ENCODE results near the gene ST6GALNAC3. TPM values are rescaled to one million over a fixed set of nuclear protein-coding genes. Genes with fewer than 3 reads are reported as not detected.
A peak's percentile ranks its signal among the peaks of the same experiment; 100 is the strongest.

Gene ST6GALNAC3
- total RNA-seq, 2 experiments from 2014 or later = 0.50 to 1.2 TPM

- H4K20me1 ChIP-seq (ENCODE audit: insufficient read depth, low read length) = no peaks in the 10 kb centered on the region
- H3K79me2 ChIP-seq (ENCODE audit: insufficient read depth, low read depth, low read length) = no peaks in the 10 kb centered on the region
- H3K9me2 ChIP-seq (ENCODE audit: insufficient read depth, low read length) = no peaks in the 10 kb centered on the region
- no peaks in the 10 kb centered on the region for H3K36me3 ChIP-seq (ENCODE audit: insufficient read depth, low read length)
- H3K9me3 ChIP-seq (ENCODE audit: low read length) = no peaks in the 10 kb centered on the region
- no TSS peak for BruUV-seq (replicated peaks)
- peak overlapping the region; percentile 34; the same call in 1 of the 2 replicates for H2AFZ ChIP-seq (ENCODE audit: low read length)
- CTCF ChIA-PET (ENCODE audit: unreplicated experiment) = no interaction called here
- no peak overlapping the region for H3K4me3 ChIP-seq (ENCODE audit: low read depth, low read length, poor library complexity, severe bottlenecking)
- H3K27ac ChIP-seq (ENCODE audit: low read depth, low read length, poor library complexity, severe bottlenecking) = no peak overlapping the region
- POLR2A ChIA-PET = interaction anchor here (0.8 to 1.3 kb wide), 4 partner anchors 10 to 29 kb away, joined by 3 to 5 read pairs (median 3); no protein-coding TSS in a partner anchor
- DNase-seq (ENCODE audit: low spot score) = no peak
- peaks cover 14% of the 10 kb centered on the region for H3K4me1 ChIP-seq (ENCODE audit: insufficient read depth, low read length, poor library complexity, severe bottlenecking)
- no peak for TF ChIP-seq EZH2phosphoT487 (IDR thresholded peaks at IDR 0.05; ENCODE audit: borderline replicate concordance, low read depth, low read length)
- TF ChIP-seq CTCF (conservative IDR thresholded peaks at IDR 0.05; ENCODE audit: low read length) = no peak
- intact Hi-C loops (cut with micrococcal nuclease; ENCODE audit: unreplicated experiment) = no loop called here
- H3K4me2 ChIP-seq (ENCODE audit: low read length) = no peak overlapping the region
These were observed 183.3 kb downstream of the ST6GALNAC3 start for GRCh38 chr1:76257823-76258222.

GRCh38 chr1:76259270-76259669 lies 184.7 kb downstream of the ST6GALNAC3 start:
- no peak overlapping the region for H3K4me3 ChIP-seq (ENCODE audit: low read depth, low read length, poor library complexity, severe bottlenecking)
- no peaks in the 10 kb centered on the region for H3K79me2 ChIP-seq (ENCODE audit: insufficient read depth, low read depth, low read length)
- ChIA-PET CTCF (ENCODE audit: unreplicated experiment) (no interaction called here), POLR2A (interaction anchor here (0.6 to 1.4 kb wide), 4 partner anchors 13 to 1536 kb away, joined by 3 to 4 read pairs (median 3); no protein-coding TSS in a partner anchor)
- no peak overlapping the region for H3K4me2 ChIP-seq (ENCODE audit: low read length)
- H3K9me2 ChIP-seq (ENCODE audit: insufficient read depth, low read length) = no peaks in the 10 kb centered on the region
- H3K9me3 ChIP-seq (ENCODE audit: low read length) = no peaks in the 10 kb centered on the region
- TF ChIP-seq EZH2phosphoT487 (IDR thresholded peaks at IDR 0.05; ENCODE audit: borderline replicate concordance, low read depth, low read length) (no peak), CTCF (conservative IDR thresholded peaks at IDR 0.05; ENCODE audit: low read length) (no peak)
- H2AFZ ChIP-seq (ENCODE audit: low read length) = peak overlapping the region; percentile 55
- H3K4me1 ChIP-seq (ENCODE audit: insufficient read depth, low read length, poor library complexity, severe bottlenecking) = peaks cover 14% of the 10 kb centered on the region
- H4K20me1 ChIP-seq (ENCODE audit: insufficient read depth, low read length) = no peaks in the 10 kb centered on the region
- DNase-seq (ENCODE audit: low spot score) = no peak
- H3K36me3 ChIP-seq (ENCODE audit: insufficient read depth, low read length) = no peaks in the 10 kb centered on the region
- no TSS peak for BruUV-seq (replicated peaks)
- H3K27ac ChIP-seq (ENCODE audit: low read depth, low read length, poor library complexity, severe bottlenecking) = no peak overlapping the region
- intact Hi-C loops (cut with micrococcal nuclease; ENCODE audit: unreplicated experiment) = no loop called here

- Histone ChIP-seq H3K4me1 (ENCODE audit: insufficient read depth, low read length, poor library complexity, severe bottlenecking) (peaks cover 14% of the 10 kb centered on the region), H3K9me3 (ENCODE audit: low read length) (no peaks in the 10 kb centered on the region), H4K20me1 (ENCODE audit: insufficient read depth, low read length) (no peaks in the 10 kb centered on the region), H2AFZ (ENCODE audit: low read length) (peak overlapping the region; percentile 69; the same call in 1 of the 2 replicates), H3K4me3 (ENCODE audit: low read depth, low read length, poor library complexity, severe bottlenecking) (no peak overlapping the region), H3K4me2 (ENCODE audit: low read length) (peak overlapping the region; percentile 21; the same call in 1 of the 2 replicates), H3K27ac (ENCODE audit: low read depth, low read length, poor library complexity, severe bottlenecking) (no peak overlapping the region), H3K9me2 (ENCODE audit: insufficient read depth, low read length) (no peaks in the 10 kb centered on the region), H3K79me2 (ENCODE audit: insufficient read depth, low read depth, low read length) (no peaks in the 10 kb centered on the region), H3K36me3 (ENCODE audit: insufficient read depth, low read length) (no peaks in the 10 kb centered on the region)
- CTCF ChIA-PET (ENCODE audit: unreplicated experiment) = no interaction called here
- intact Hi-C loops (cut with micrococcal nuclease; ENCODE audit: unreplicated experiment) = no loop called here
- POLR2A ChIA-PET = interaction anchor here (0.7 to 2.2 kb wide), 9 partner anchors 12 to 637 kb away, joined by 3 to 6 read pairs (median 3); no protein-coding TSS in a partner anchor
- peak; percentile 30 for DNase-seq (ENCODE audit: low spot score)
- TF ChIP-seq EZH2phosphoT487 (IDR thresholded peaks at IDR 0.05; ENCODE audit: borderline replicate concordance, low read depth, low read length) (no peak), CTCF (conservative IDR thresholded peaks at IDR 0.05; ENCODE audit: low read length) (no peak)
- BruUV-seq (replicated peaks) = no TSS peak
These were observed 185.7 kb downstream of the ST6GALNAC3 start for GRCh38 chr1:76260279-76260678.

Data from OCI-LY7 (cell line).